GM23338 (cell line): ENCODE results near the gene GRID2. TPM values are rescaled to one million over a fixed set of nuclear protein-coding genes. Genes with fewer than 3 reads are reported as not detected.

Experiments
- ATAC-seq: fragments of 200-7000 bp; cut with Tn5 transposase; 3 replicates; pipeline ENCODE4 v1.9.1; 2020
- DNase-seq: peaks from one replicate; pipeline ENCODE4 v3.0.0-alpha.2; 2015; ENCODE audit warnings: low spot score
- H2AFZ ChIP-seq: fragments of 200-600 bp; sonication (generic); 2 replicates; pipeline ENCODE4 v1.8.0; 2016; ENCODE audit warnings: antibody characterized with exemption, mild to moderate bottlenecking, moderate library complexity
- H3F3A ChIP-seq: fragments of 200-600 bp; sonication (generic); replicated peaks from 2 replicates; pipeline ENCODE4 v1.8.0; 2017; ENCODE audit warnings: antibody characterized with exemption, mixed run types, low read depth
- H3K27ac ChIP-seq: fragments of 200-600 bp; sonication (generic); 2 replicates; pipeline ENCODE4 v1.6.1; 2016; ENCODE audit warnings: low read depth
- H3K27me3 ChIP-seq: fragments of 200-600 bp; sonication (generic); 2 replicates; pipeline ENCODE4 v1.8.0; 2016; ENCODE audit warnings: mild to moderate bottlenecking, mixed run types, moderate library complexity; ENCODE audit not compliant: insufficient read depth
- H3K36me3 ChIP-seq: fragments of 200-600 bp; sonication (generic); 2 replicates; pipeline ENCODE4 v1.8.0; 2016; ENCODE audit warnings: mild to moderate bottlenecking; ENCODE audit not compliant: insufficient read depth
- H3K4me1 ChIP-seq: fragments of 200-600 bp; sonication (generic); 2 replicates; pipeline ENCODE4 v1.8.0; 2016; ENCODE audit warnings: mild to moderate bottlenecking, moderate library complexity; ENCODE audit not compliant: insufficient read depth
- H3K4me2 ChIP-seq: fragments of 200-600 bp; sonication (generic); 2 replicates; pipeline ENCODE4 v1.7.1; 2017; ENCODE audit warnings: mixed run types
- H3K4me3 ChIP-seq: fragments of 200-600 bp; sonication (generic); 2 replicates; pipeline ENCODE4 v1.6.1; 2016; ENCODE audit warnings: mixed run types
- H3K79me2 ChIP-seq: fragments of 200-600 bp; sonication (generic); replicated peaks from 2 replicates; pipeline ENCODE4 v1.8.0; 2017; ENCODE audit warnings: mild to moderate bottlenecking; ENCODE audit not compliant: insufficient read depth
- H3K9me2 ChIP-seq: fragments of 200-600 bp; sonication (generic); 2 replicates; pipeline ENCODE4 v1.8.0; 2017; ENCODE audit not compliant: insufficient read depth
- H4K20me1 ChIP-seq: fragments of 200-600 bp; sonication (generic); replicated peaks from 2 replicates; pipeline ENCODE4 v1.8.0; 2017; ENCODE audit warnings: mild to moderate bottlenecking; ENCODE audit not compliant: insufficient read depth
- H3K27ac Mint-ChIP-seq: 2 replicates; pipeline ENCODE4 v1.8.0; 2020; ENCODE audit warnings: inconsistent platforms, mild to moderate bottlenecking, moderate library complexity, mixed read lengths
- H3K27me3 Mint-ChIP-seq: 3 replicates; pipeline ENCODE4 v1.8.0; 2022; ENCODE audit warnings: low read depth, mild to moderate bottlenecking, moderate library complexity, mixed read lengths, inconsistent platforms; ENCODE audit not compliant: insufficient read depth, poor library complexity
- H3K36me3 Mint-ChIP-seq: 3 replicates; pipeline ENCODE4 v1.8.0; 2021; ENCODE audit warnings: low read depth, mild to moderate bottlenecking, inconsistent platforms, moderate library complexity, mixed read lengths
- H3K4me1 Mint-ChIP-seq: 3 replicates; pipeline ENCODE4 v1.8.0; 2020; ENCODE audit warnings: mild to moderate bottlenecking, inconsistent platforms, mixed read lengths
- H3K4me3 Mint-ChIP-seq: 3 replicates; pipeline ENCODE4 v1.8.0; 2021; ENCODE audit warnings: moderate library complexity, mild to moderate bottlenecking, inconsistent platforms, mixed read lengths
- H3K9me3 Mint-ChIP-seq: 3 replicates; pipeline ENCODE4 v1.8.0; 2020; ENCODE audit warnings: moderate library complexity, mild to moderate bottlenecking, inconsistent platforms, mixed read lengths
- CREB1 ChIP-seq: fragments of 250-450 bp; sonication (Bioruptor Pico); IDR thresholded peaks from 2 replicates; pipeline ENCODE4 v1.5.0; 2020; ENCODE audit warnings: low read depth, mild to moderate bottlenecking, moderate library complexity
- CTCF ChIP-seq, 2 experiments: fragments of 200-600 bp in 1 of 2; sonication (generic) in 1 of 2; conservative IDR thresholded peaks; 2 replicates each; pipeline versions ENCODE4 v1.5.1 to v1.6.1; 2016 to 2017; ENCODE audit warnings: antibody characterized with exemption in 2 of 2, low read depth in 2 of 2, mild to moderate bottlenecking in 2 of 2, moderate library complexity in 1 of 2
- ETS1 ChIP-seq: IDR thresholded peaks from 2 replicates; pipeline ENCODE4 v1.6.1; 2016; ENCODE audit warnings: antibody characterized with exemption
- EZH2phosphoT487 ChIP-seq: fragments of 200-600 bp; sonication (generic); IDR thresholded peaks from one replicate; pipeline ENCODE4 v1.8.1; 2018; ENCODE audit warnings: antibody characterized with exemption; ENCODE audit not compliant: unreplicated experiment
- STAT1 ChIP-seq: IDR thresholded peaks from one replicate; pipeline ENCODE4 v1.6.1; 2016; ENCODE audit warnings: antibody characterized with exemption; ENCODE audit not compliant: unreplicated experiment
- ZNF114 ChIP-seq: fragments of 250-450 bp; sonication (Bioruptor Pico); IDR thresholded peaks from 2 replicates; pipeline ENCODE4 v1.5.0; 2020; ENCODE audit warnings: mild to moderate bottlenecking, moderate library complexity
- ZNF462 ChIP-seq: fragments of 250-450 bp; sonication (Bioruptor Pico); IDR thresholded peaks from 2 replicates; pipeline ENCODE4 v1.5.0; 2020; ENCODE audit warnings: mild to moderate bottlenecking, moderate library complexity
- polyA plus RNA-seq: library from polyadenylated mRNA; unstranded; fragments of >200 nt; fragmentation: Nextera tagmentation; extraction: Ambion mirVana; gene quantifications from 2 replicates; pipeline ENCODE4 v1.2.1, GENCODE V29; 2016
- total RNA-seq: library from RNA; depleted of rRNA; stranded (reverse); fragments of >200 nt; shearing (Covaris generic); gene quantifications from 2 replicates; pipeline ENCODE4 v1.2.3, GENCODE V29; 2014

GRID2 gene
- total and polyA plus RNA-seq, 2 experiments from 2014 or later, result 19.9 to 65.4 TPM

GRCh38 chr4:93261207-93261606 lies 957.4 kb downstream of the GRID2 start:
- H3K4me3 ChIP-seq, result no peak overlapping the region
- Mint-ChIP-seq H3K4me1 (0 out of 3 replicates have a peak, but pooled peaks cover 2% of the 10 kb centered on the region), H3K27me3 (no peaks in the 10 kb centered on the region), H3K36me3 (no peaks in the 10 kb centered on the region), H3K4me3 (no peak overlapping the region), H3K27ac (no peak overlapping the region), H3K9me3 (no peaks in the 10 kb centered on the region)
- no peak for TF ChIP-seq CREB1 (CRISPR knock-in tag)
- no peak for TF ChIP-seq ZNF462 (CRISPR knock-in tag)
- TF ChIP-seq EZH2phosphoT487, result no peak
- TF ChIP-seq ZNF114 (CRISPR knock-in tag), result no peak
- no peak for TF ChIP-seq ETS1
- TF ChIP-seq STAT1, result no peak
- TF ChIP-seq CTCF (conservative IDR thresholded peaks at IDR 0.05; ENCODE audit: low read depth in 2 of 2), result no peak
- no peaks in the 10 kb centered on the region for H3K27me3 ChIP-seq
- no peaks in the 10 kb centered on the region for H3K79me2 ChIP-seq
- H3K9me2 ChIP-seq, result no peaks in the 10 kb centered on the region
- H3F3A ChIP-seq, result no peaks in the 10 kb centered on the region
- no peaks in the 10 kb centered on the region for H4K20me1 ChIP-seq
- no peaks in the 10 kb centered on the region for H3K4me1 ChIP-seq
- no peak overlapping the region for H3K27ac ChIP-seq
- no peak overlapping the region for H2AFZ ChIP-seq
- no peak for DNase-seq
- ATAC-seq, result no peak
- no peak overlapping the region for H3K4me2 ChIP-seq
- no peaks in the 10 kb centered on the region for H3K36me3 ChIP-seq
